ENCODE measurements around the gene IL1F10.

DNA sequence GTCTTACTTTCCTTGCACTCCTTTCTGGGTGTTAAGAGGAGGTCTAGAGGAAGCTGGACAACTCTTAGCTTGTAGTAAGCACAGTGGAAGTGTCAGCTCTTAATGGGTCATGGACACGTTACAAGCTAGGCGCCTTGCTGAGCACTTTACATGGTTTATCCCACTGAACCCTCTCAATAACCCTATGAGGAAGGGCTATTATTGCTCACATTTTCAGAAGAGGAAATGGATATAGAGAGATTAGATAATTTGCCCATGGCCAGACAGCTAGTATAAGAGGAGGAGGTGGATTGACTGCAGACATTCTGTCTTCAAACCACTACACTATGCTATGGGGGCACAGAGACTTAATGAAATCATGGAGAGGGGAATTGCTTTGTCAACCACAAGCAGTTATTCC, 51.3 kb downstream of the IL1F10 start:
- TF ChIP-seq BACH2 (CRISPR knock-in tag; IDR thresholded peaks at IDR 0.05; ENCODE audit: borderline replicate concordance) = no peak
- no peak for TF ChIP-seq GLIS3 (CRISPR knock-in tag; IDR thresholded peaks at IDR 0.05)
- no peak for TF ChIP-seq ZFP30 (CRISPR knock-in tag; IDR thresholded peaks at IDR 0.05)
- TF ChIP-seq, protein P1, sequence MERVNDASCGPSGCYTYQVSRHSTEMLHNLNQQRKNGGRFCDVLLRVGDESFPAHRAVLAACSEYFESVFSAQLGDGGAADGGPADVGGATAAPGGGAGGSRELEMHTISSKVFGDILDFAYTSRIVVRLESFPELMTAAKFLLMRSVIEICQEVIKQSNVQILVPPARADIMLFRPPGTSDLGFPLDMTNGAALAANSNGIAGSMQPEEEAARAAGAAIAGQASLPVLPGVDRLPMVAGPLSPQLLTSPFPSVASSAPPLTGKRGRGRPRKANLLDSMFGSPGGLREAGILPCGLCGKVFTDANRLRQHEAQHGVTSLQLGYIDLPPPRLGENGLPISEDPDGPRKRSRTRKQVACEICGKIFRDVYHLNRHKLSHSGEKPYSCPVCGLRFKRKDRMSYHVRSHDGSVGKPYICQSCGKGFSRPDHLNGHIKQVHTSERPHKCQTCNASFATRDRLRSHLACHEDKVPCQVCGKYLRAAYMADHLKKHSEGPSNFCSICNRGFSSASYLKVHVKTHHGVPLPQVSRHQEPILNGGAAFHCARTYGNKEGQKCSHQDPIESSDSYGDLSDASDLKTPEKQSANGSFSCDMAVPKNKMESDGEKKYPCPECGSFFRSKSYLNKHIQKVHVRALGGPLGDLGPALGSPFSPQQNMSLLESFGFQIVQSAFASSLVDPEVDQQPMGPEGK (CRISPR knock-in tag; IDR thresholded peaks at IDR 0.05; ENCODE audit: borderline replicate concordance) = no peak
- no peak for TF ChIP-seq SNAI2 (CRISPR knock-in tag; IDR thresholded peaks at IDR 0.05)
- no peak for TF ChIP-seq ESRRG (CRISPR knock-in tag; IDR thresholded peaks at IDR 0.05)
- TF ChIP-seq TCF4 (CRISPR knock-in tag; IDR thresholded peaks at IDR 0.05; ENCODE audit: borderline replicate concordance) = no peak
- TF ChIP-seq ZFP3 (CRISPR knock-in tag; IDR thresholded peaks at IDR 0.05) = no peak
- no peak for TF ChIP-seq ZNF565 (CRISPR knock-in tag; conservative IDR thresholded peaks at IDR 0.05; ENCODE audit: low read depth)
- no peak for TF ChIP-seq RARB (CRISPR knock-in tag; IDR thresholded peaks at IDR 0.05)
- TF ChIP-seq, protein P2, sequence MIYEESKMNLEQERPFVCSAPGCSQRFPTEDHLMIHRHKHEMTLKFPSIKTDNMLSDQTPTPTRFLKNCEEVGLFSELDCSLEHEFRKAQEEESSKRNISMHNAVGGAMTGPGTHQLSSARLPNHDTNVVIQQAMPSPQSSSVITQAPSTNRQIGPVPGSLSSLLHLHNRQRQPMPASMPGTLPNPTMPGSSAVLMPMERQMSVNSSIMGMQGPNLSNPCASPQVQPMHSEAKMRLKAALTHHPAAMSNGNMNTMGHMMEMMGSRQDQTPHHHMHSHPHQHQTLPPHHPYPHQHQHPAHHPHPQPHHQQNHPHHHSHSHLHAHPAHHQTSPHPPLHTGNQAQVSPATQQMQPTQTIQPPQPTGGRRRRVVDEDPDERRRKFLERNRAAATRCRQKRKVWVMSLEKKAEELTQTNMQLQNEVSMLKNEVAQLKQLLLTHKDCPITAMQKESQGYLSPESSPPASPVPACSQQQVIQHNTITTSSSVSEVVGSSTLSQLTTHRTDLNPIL (CRISPR knock-in tag; IDR thresholded peaks at IDR 0.05; ENCODE audit: low read depth) = no peak
- no peak for TF ChIP-seq OSR1 (CRISPR knock-in tag; IDR thresholded peaks at IDR 0.05)
- TF ChIP-seq, protein P3, sequence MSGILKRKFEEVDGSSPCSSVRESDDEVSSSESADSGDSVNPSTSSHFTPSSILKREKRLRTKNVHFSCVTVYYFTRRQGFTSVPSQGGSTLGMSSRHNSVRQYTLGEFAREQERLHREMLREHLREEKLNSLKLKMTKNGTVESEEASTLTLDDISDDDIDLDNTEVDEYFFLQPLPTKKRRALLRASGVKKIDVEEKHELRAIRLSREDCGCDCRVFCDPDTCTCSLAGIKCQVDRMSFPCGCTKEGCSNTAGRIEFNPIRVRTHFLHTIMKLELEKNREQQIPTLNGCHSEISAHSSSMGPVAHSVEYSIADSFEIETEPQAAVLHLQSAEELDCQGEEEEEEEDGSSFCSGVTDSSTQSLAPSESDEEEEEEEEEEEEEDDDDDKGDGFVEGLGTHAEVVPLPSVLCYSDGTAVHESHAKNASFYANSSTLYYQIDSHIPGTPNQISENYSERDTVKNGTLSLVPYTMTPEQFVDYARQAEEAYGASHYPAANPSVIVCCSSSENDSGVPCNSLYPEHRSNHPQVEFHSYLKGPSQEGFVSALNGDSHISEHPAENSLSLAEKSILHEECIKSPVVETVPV (CRISPR knock-in tag; IDR thresholded peaks at IDR 0.05) = no peak
- no peak for TF ChIP-seq ZNF8 (CRISPR knock-in tag; IDR thresholded peaks at IDR 0.05)

Data from SK-N-SH treated with all-trans-retinoic acid at 6 μM for 48 hours (cell line).